ENCODE results near the gene KASH5. TPM values are rescaled to one million over a fixed set of nuclear protein-coding genes. Genes with fewer than 3 reads are reported as not detected.

The KASH5 gene
- total and polyA plus RNA-seq, 2 donors, result 0.09 TPM

GRCh38 chr19:49428547-49429451 lies 40.8 kb downstream of the KASH5 start:
- H3K9me3 ChIP-seq (ENCODE audit: control insufficient read depth in 2 of 2, insufficient read depth in 1 of 2, low read length in 1 of 2), result peaks cover 3 to 25% of the 10 kb centered on the region in 2 donors
- peaks cover 0 to 13% of the 10 kb centered on the region in 2 donors for H3K4me1 ChIP-seq (ENCODE audit: control insufficient read depth in 2 of 2, insufficient read depth in 2 of 2, low read length in 2 of 2)
- no peak for DNase-seq (ENCODE audit: low read depth in 6 of 9, low spot score in 9 of 9)
- H3K27ac ChIP-seq (ENCODE audit: low read depth in 1 of 2, low read length in 1 of 2), result no peak overlapping the region
- H3K36me3 ChIP-seq (ENCODE audit: control insufficient read depth in 2 of 2, insufficient read depth in 2 of 2, low read length in 1 of 2), result no peaks in the 10 kb centered on the region
- 23% methylated on average over 29 of the region's 29 CpGs for WGBS
- peaks cover 81 to 100% of the 10 kb centered on the region in 2 donors for H3K27me3 ChIP-seq (ENCODE audit: control insufficient read depth in 2 of 2, insufficient read depth in 1 of 2, low read length in 1 of 2)
- H3K4me3 ChIP-seq (ENCODE audit: low read length in 2 of 2), result no peak overlapping the region

GRCh38 chr19:49430172-49430677 lies 42.2 kb downstream of the KASH5 start:
- no peak overlapping the region for H3K27ac ChIP-seq (ENCODE audit: low read depth in 1 of 2, low read length in 1 of 2)
- WGBS, result 74% methylated on average over 9 of the region's 9 CpGs
- H3K27me3 ChIP-seq (ENCODE audit: control insufficient read depth in 2 of 2, insufficient read depth in 1 of 2, low read length in 1 of 2), result peaks cover 87 to 100% of the 10 kb centered on the region in 2 donors
- peaks cover 0 to 9% of the 10 kb centered on the region in 2 donors for H3K4me1 ChIP-seq (ENCODE audit: control insufficient read depth in 2 of 2, insufficient read depth in 2 of 2, low read length in 2 of 2)
- no peak for DNase-seq (ENCODE audit: low read depth in 6 of 9, low spot score in 9 of 9)
- peaks cover 3 to 32% of the 10 kb centered on the region in 2 donors for H3K9me3 ChIP-seq (ENCODE audit: control insufficient read depth in 2 of 2, insufficient read depth in 1 of 2, low read length in 1 of 2)
- H3K4me3 ChIP-seq (ENCODE audit: low read length in 2 of 2), result no peak overlapping the region
- no peaks in the 10 kb centered on the region for H3K36me3 ChIP-seq (ENCODE audit: control insufficient read depth in 2 of 2, insufficient read depth in 2 of 2, low read length in 1 of 2)

GRCh38 chr19:49430678-49431329 lies 42.8 kb downstream of the KASH5 start:
- WGBS, result 59% methylated on average over 28 of the region's 28 CpGs
- Histone ChIP-seq H3K27ac (ENCODE audit: low read depth in 1 of 2, low read length in 1 of 2) (no peak overlapping the region), H3K27me3 (ENCODE audit: control insufficient read depth in 2 of 2, insufficient read depth in 1 of 2, low read length in 1 of 2) (peaks cover 87 to 100% of the 10 kb centered on the region in 2 donors), H3K9me3 (ENCODE audit: control insufficient read depth in 2 of 2, insufficient read depth in 1 of 2, low read length in 1 of 2) (peaks cover 3 to 30% of the 10 kb centered on the region in 2 donors), H3K4me1 (ENCODE audit: control insufficient read depth in 2 of 2, insufficient read depth in 2 of 2, low read length in 2 of 2) (peaks cover 0 to 9% of the 10 kb centered on the region in 2 donors), H3K4me3 (ENCODE audit: low read length in 2 of 2) (no peak overlapping the region), H3K36me3 (ENCODE audit: control insufficient read depth in 2 of 2, insufficient read depth in 2 of 2, low read length in 1 of 2) (no peaks in the 10 kb centered on the region)
- peak in 2 of 9 donors; percentile 37 to 39 for DNase-seq (ENCODE audit: low read depth in 6 of 9, low spot score in 9 of 9)

GRCh38 chr19:49431330-49431749 lies 43.3 kb downstream of the KASH5 start:
- Histone ChIP-seq H3K4me3 (ENCODE audit: low read length in 2 of 2) (no peak overlapping the region), H3K27ac (ENCODE audit: low read depth in 1 of 2, low read length in 1 of 2) (no peak overlapping the region), H3K4me1 (ENCODE audit: control insufficient read depth in 2 of 2, insufficient read depth in 2 of 2, low read length in 2 of 2) (peaks cover 0 to 14% of the 10 kb centered on the region in 2 donors), H3K27me3 (ENCODE audit: control insufficient read depth in 2 of 2, insufficient read depth in 1 of 2, low read length in 1 of 2) (peaks cover 87 to 100% of the 10 kb centered on the region in 2 donors), H3K36me3 (ENCODE audit: control insufficient read depth in 2 of 2, insufficient read depth in 2 of 2, low read length in 1 of 2) (no peaks in the 10 kb centered on the region), H3K9me3 (ENCODE audit: control insufficient read depth in 2 of 2, insufficient read depth in 1 of 2, low read length in 1 of 2) (peaks cover 4 to 35% of the 10 kb centered on the region in 2 donors)
- DNase-seq (ENCODE audit: low read depth in 6 of 9, low spot score in 9 of 9), result no peak
- 42% methylated on average over 29 of the region's 29 CpGs for WGBS

GRCh38 chr19:49432141-49433073 lies 44.4 kb downstream of the KASH5 start:
- Histone ChIP-seq H3K4me1 (ENCODE audit: control insufficient read depth in 2 of 2, insufficient read depth in 2 of 2, low read length in 2 of 2) (peaks cover 0 to 20% of the 10 kb centered on the region in 2 donors), H3K36me3 (ENCODE audit: control insufficient read depth in 2 of 2, insufficient read depth in 2 of 2, low read length in 1 of 2) (no peaks in the 10 kb centered on the region), H3K4me3 (ENCODE audit: low read length in 2 of 2) (no peak overlapping the region), H3K9me3 (ENCODE audit: control insufficient read depth in 2 of 2, insufficient read depth in 1 of 2, low read length in 1 of 2) (peaks cover 4 to 41% of the 10 kb centered on the region in 2 donors), H3K27me3 (ENCODE audit: control insufficient read depth in 2 of 2, insufficient read depth in 1 of 2, low read length in 1 of 2) (peaks cover 86 to 100% of the 10 kb centered on the region in 2 donors), H3K27ac (ENCODE audit: low read depth in 1 of 2, low read length in 1 of 2) (no peak overlapping the region)
- 15% methylated on average over 63 of the region's 63 CpGs for WGBS
- no peak for DNase-seq (ENCODE audit: low read depth in 6 of 9, low spot score in 9 of 9)

- Histone ChIP-seq H3K9me3 (ENCODE audit: control insufficient read depth in 2 of 2, insufficient read depth in 1 of 2, low read length in 1 of 2) (peaks cover 4 to 34% of the 10 kb centered on the region in 2 donors), H3K27me3 (ENCODE audit: control insufficient read depth in 2 of 2, insufficient read depth in 1 of 2, low read length in 1 of 2) (peaks cover 87 to 100% of the 10 kb centered on the region in 2 donors), H3K4me1 (ENCODE audit: control insufficient read depth in 2 of 2, insufficient read depth in 2 of 2, low read length in 2 of 2) (peaks cover 0 to 15% of the 10 kb centered on the region in 2 donors), H3K27ac (ENCODE audit: low read depth in 1 of 2, low read length in 1 of 2) (no peak overlapping the region), H3K4me3 (ENCODE audit: low read length in 2 of 2) (no peak overlapping the region), H3K36me3 (ENCODE audit: control insufficient read depth in 2 of 2, insufficient read depth in 2 of 2, low read length in 1 of 2) (no peaks in the 10 kb centered on the region)
- WGBS, result 22% methylated on average over 31 of the region's 31 CpGs
- DNase-seq (ENCODE audit: low read depth in 6 of 9, low spot score in 9 of 9), result no peak
Measured at GRCh38 chr19:49433240-49433901, 45.3 kb downstream of the KASH5 start.

GRCh38 chr19:49434907-49435583 lies 47.0 kb downstream of the KASH5 start:
- peaks cover 4 to 33% of the 10 kb centered on the region in 2 donors for H3K9me3 ChIP-seq (ENCODE audit: control insufficient read depth in 2 of 2, insufficient read depth in 1 of 2, low read length in 1 of 2)
- DNase-seq (ENCODE audit: low read depth in 6 of 9, low spot score in 9 of 9), result no peak
- H3K27me3 ChIP-seq (ENCODE audit: control insufficient read depth in 2 of 2, insufficient read depth in 1 of 2, low read length in 1 of 2), result peaks cover 90 to 100% of the 10 kb centered on the region in 2 donors
- H3K27ac ChIP-seq (ENCODE audit: low read depth in 1 of 2, low read length in 1 of 2), result no peak overlapping the region
- WGBS, result 93% methylated on average over 18 of the region's 18 CpGs
- peaks cover 0 to 13% of the 10 kb centered on the region in 2 donors for H3K4me1 ChIP-seq (ENCODE audit: control insufficient read depth in 2 of 2, insufficient read depth in 2 of 2, low read length in 2 of 2)
- no peak overlapping the region for H3K4me3 ChIP-seq (ENCODE audit: low read length in 2 of 2)
- no peaks in the 10 kb centered on the region for H3K36me3 ChIP-seq (ENCODE audit: control insufficient read depth in 2 of 2, insufficient read depth in 2 of 2, low read length in 1 of 2)
